ENCODE results near the gene NAV3. TPM values are rescaled to one million over a fixed set of nuclear protein-coding genes. Genes with fewer than 3 reads are reported as not detected.

The NAV3 gene
- total and polyA plus RNA-seq, 2 of the 4 experiments (the other 2 are of a cell fraction), result 25.5 to 106 TPM

GRCh38 chr12:77835969-77836368 is 5.3 kb downstream of the NAV3 start:
- DNase-seq (no peak), ATAC-seq (ENCODE audit: low read depth) (no peak)
- Histone ChIP-seq H3K27me3 (ENCODE audit: control insufficient read depth, insufficient read depth, low read length) (peaks cover 1% of the 10 kb centered on the region), H4K20me1 (ENCODE audit: insufficient read depth, low read length) (no peaks in the 10 kb centered on the region), H3K9me1 (ENCODE audit: insufficient read depth, low read length) (no peaks in the 10 kb centered on the region), H2BK20ac (ENCODE audit: low read depth, low read length) (no peak overlapping the region), H2AFZ (replicated peaks; ENCODE audit: low read length, poor library complexity) (no peak overlapping the region), H4K5ac (ENCODE audit: low read depth, low read length) (no peak overlapping the region), H3K14ac (replicated peaks; ENCODE audit: low read depth, low read length) (no peak overlapping the region), H3K4me1 (ENCODE audit: control insufficient read depth, insufficient read depth, low read length) (no peaks in the 10 kb centered on the region), H2BK120ac (ENCODE audit: low read depth, low read length) (no peak overlapping the region), H3K9ac (ENCODE audit: low read depth, low read length) (no peak overlapping the region), H3K4me3 (ENCODE audit: insufficient read depth, low read depth, low read length) (no peak overlapping the region), H2BK5ac (ENCODE audit: low read depth, low read length, poor library complexity, severe bottlenecking) (no peak overlapping the region), H3K23ac (ENCODE audit: low read depth, low read length) (no peak overlapping the region), H3K36me3 (ENCODE audit: control insufficient read depth, insufficient read depth, low read length) (no peaks in the 10 kb centered on the region), H3K56ac (ENCODE audit: extremely low read depth, insufficient read depth, low read length) (no peak overlapping the region), H2BK15ac (ENCODE audit: low read depth, low read length) (no peak overlapping the region), H3K4me2 (ENCODE audit: low read depth, low read length) (no peak overlapping the region), H3K79me1 (ENCODE audit: low read depth in 1 of 2, low read length in 2 of 2) (no peaks in the 10 kb centered on the region), H3K18ac (ENCODE audit: low read depth, low read length) (no peak overlapping the region), H3K9me3 (ENCODE audit: control insufficient read depth, insufficient read depth, low read length) (no peaks in the 10 kb centered on the region), H4K8ac (ENCODE audit: low read depth in 2 of 2, low read length in 2 of 2) (no peak overlapping the region), H4K91ac (ENCODE audit: insufficient read depth, low read depth, low read length) (no peak overlapping the region), H2AK5ac (ENCODE audit: low read depth, low read length) (no peak overlapping the region), H3K4ac (ENCODE audit: low read depth, low read length) (no peak overlapping the region), H2AK9ac (replicated peaks; ENCODE audit: low read depth, low read length, poor library complexity) (no peak overlapping the region), H3K27ac (ENCODE audit: insufficient read depth, low read length) (no peak overlapping the region)
- in situ Hi-C loops (cut with MboI; ENCODE audit: low sequenced_read_pairs) (no loop called here), intact Hi-C loops (cut with micrococcal nuclease) (no loop called here), dilution Hi-C loops (cut with HindIII; ENCODE audit: low sequenced_read_pairs, unreplicated experiment) (no loop called here)
- CTCF ChIA-PET, result interaction anchor here (1.0 kb wide), 1 partner anchor 9 kb away, joined by 4 read pairs; no protein-coding TSS in a partner anchor
- POLR2A ChIA-PET (ENCODE audit: unreplicated experiment), result no interaction called here
- TF ChIP-seq RCOR1 (IDR thresholded peaks at IDR 0.05; ENCODE audit: insufficient replicate concordance, low read length) (no peak), RAD21 (IDR thresholded peaks at IDR 0.05; ENCODE audit: low read length) (no peak), USF2 (IDR thresholded peaks at IDR 0.05; ENCODE audit: low read depth, low read length) (no peak)
- BruUV-seq (replicated peaks), result no TSS peak

Measured in IMR-90 (cell line).